Activated CD8-positive, alpha-beta memory T cell treated with anti-CD3 and anti-CD28 coated beads, Interleukin-2, amount 50 U/mL, for 24 hours (primary cell): ENCODE data around the gene SHISA4.
"Not testable (repeated sequence)": the region's sequence is repeated elsewhere in the genome, so short reads cannot be mapped to it uniquely, and the experiment has no call there.

ENCODE experiments used
- DNase-seq: peaks from one replicate; pipeline ENCODE4 v3.0.0-alpha.2; 2020; ENCODE audit errors: extremely low read depth

Gene SHISA4

GRCh38 chr1:201898240-201898894 is 9.7 kb downstream of the SHISA4 start:
- no peak for DNase-seq

GRCh38 chr1:201898992-201899391 is 10.3 kb downstream of the SHISA4 start:
- DNase-seq, result no peak

GRCh38 chr1:201899683-201900429 is 11.2 kb downstream of the SHISA4 start:
- DNase-seq, result no peak

- DNase-seq, result no peak
Measured at GRCh38 chr1:201900476-201900875, 11.8 kb downstream of the SHISA4 start.

- DNase-seq, result not testable (repeated sequence)
Measured at GRCh38 chr1:201901036-201901435, 12.3 kb downstream of the SHISA4 start.

GRCh38 chr1:201902198-201902597 is 13.5 kb downstream of the SHISA4 start:
- DNase-seq, result no peak

GRCh38 chr1:201903135-201903534 is 14.4 kb downstream of the SHISA4 start:
- no peak for DNase-seq

- no peak for DNase-seq
Measured at GRCh38 chr1:201904579-201904978, 15.9 kb downstream of the SHISA4 start.

- DNase-seq, result no peak
Measured at GRCh38 chr1:201905234-201905890, 16.7 kb downstream of the SHISA4 start.

- DNase-seq, result no peak
Measured at GRCh38 chr1:201906336-201906735, 17.6 kb downstream of the SHISA4 start.

- DNase-seq, result no peak
Measured at GRCh38 chr1:201907621-201908020, 18.9 kb downstream of the SHISA4 start.

GRCh38 chr1:201911826-201912571 is 23.3 kb downstream of the SHISA4 start:
- no peak for DNase-seq

- DNase-seq, result no peak
Measured at GRCh38 chr1:201912832-201913231, 24.1 kb downstream of the SHISA4 start.

- DNase-seq, result no peak
Measured at GRCh38 chr1:201914456-201915235, 25.9 kb downstream of the SHISA4 start.

GRCh38 chr1:201916649-201917249 is 28.1 kb downstream of the SHISA4 start:
- DNase-seq, result no peak

- no peak for DNase-seq
Measured at GRCh38 chr1:201917362-201918033, 28.8 kb downstream of the SHISA4 start.

- DNase-seq, result no peak
Measured at GRCh38 chr1:201918343-201918742, 29.6 kb downstream of the SHISA4 start.

- no peak for DNase-seq
Measured at GRCh38 chr1:201921952-201922558, 33.4 kb downstream of the SHISA4 start.

- DNase-seq, result no peak
Measured at GRCh38 chr1:201925301-201925567, 36.5 kb downstream of the SHISA4 start.

- DNase-seq, result no peak
Measured at GRCh38 chr1:201925981-201926645, 37.4 kb downstream of the SHISA4 start.
